ENCODE measurements around the gene TSPAN9. TPM values are rescaled to one million over a fixed set of nuclear protein-coding genes. Genes with fewer than 3 reads are reported as not detected.

TSPAN9 gene
- total RNA-seq, 1 donor from 2014 or later: 22.4 TPM

GRCh38 chr12:3197131-3197818 lies 120.1 kb downstream of the TSPAN9 start:
- no peak for FAIRE-seq
- DNase-seq (ENCODE audit: low spot score in 2 of 2): no peak

- DNase-seq (ENCODE audit: low spot score in 2 of 2) (peak; percentile 41 to 66), FAIRE-seq (no peak)
Observed at GRCh38 chr12:3199551-3200031, 122.4 kb downstream of the TSPAN9 start.

- DNase-seq (ENCODE audit: low spot score in 2 of 2) (peak; percentile 65 to 75), FAIRE-seq (no peak)
Observed at GRCh38 chr12:3200032-3200617, 122.9 kb downstream of the TSPAN9 start.

- DNase-seq (ENCODE audit: low spot score in 2 of 2): peak in 1 of 2 donors; percentile 44
- no peak for FAIRE-seq
Observed at GRCh38 chr12:3200814-3201233, 123.6 kb downstream of the TSPAN9 start.

GRCh38 chr12:3201339-3202051 lies 124.3 kb downstream of the TSPAN9 start:
- no peak for FAIRE-seq
- no peak for DNase-seq (ENCODE audit: low spot score in 2 of 2)

- DNase-seq (ENCODE audit: low spot score in 2 of 2) (no peak), FAIRE-seq (no peak)
Observed at GRCh38 chr12:3202096-3202495, 124.9 kb downstream of the TSPAN9 start.

GRCh38 chr12:3202734-3203446 lies 125.7 kb downstream of the TSPAN9 start:
- FAIRE-seq (no peak), DNase-seq (ENCODE audit: low spot score in 2 of 2) (peak; percentile 66 to 77)

- no peak for DNase-seq (ENCODE audit: low spot score in 2 of 2)
- FAIRE-seq: no peak
Observed at GRCh38 chr12:3203713-3204112, 126.5 kb downstream of the TSPAN9 start.

GRCh38 chr12:3204143-3204542 lies 127.0 kb downstream of the TSPAN9 start:
- no peak for DNase-seq (ENCODE audit: low spot score in 2 of 2)

GRCh38 chr12:3204730-3205531 lies 127.8 kb downstream of the TSPAN9 start:
- no peak for FAIRE-seq
- DNase-seq (ENCODE audit: low spot score in 2 of 2): no peak

More at GRCh38 chr12:3204143-3204542, 127.0 kb downstream of the TSPAN9 start:
- FAIRE-seq: no peak

GRCh38 chr12:3205742-3206519 lies 128.8 kb downstream of the TSPAN9 start:
- FAIRE-seq: no peak
- DNase-seq (ENCODE audit: low spot score in 2 of 2): no peak

- FAIRE-seq (no peak), DNase-seq (ENCODE audit: low spot score in 2 of 2) (no peak)
Observed at GRCh38 chr12:3206536-3207072, 129.4 kb downstream of the TSPAN9 start.

GRCh38 chr12:3207175-3207574 lies 130.0 kb downstream of the TSPAN9 start:
- FAIRE-seq (no peak), DNase-seq (ENCODE audit: low spot score in 2 of 2) (no peak)

GRCh38 chr12:3207858-3208257 lies 130.7 kb downstream of the TSPAN9 start:
- FAIRE-seq: no peak
- DNase-seq (ENCODE audit: low spot score in 2 of 2): no peak

- DNase-seq (ENCODE audit: low spot score in 2 of 2): no peak
- FAIRE-seq: no peak
Observed at GRCh38 chr12:3213188-3213587, 136.0 kb downstream of the TSPAN9 start.

GRCh38 chr12:3213768-3214167 lies 136.6 kb downstream of the TSPAN9 start:
- FAIRE-seq: no peak

GRCh38 chr12:3214526-3215365 lies 137.6 kb downstream of the TSPAN9 start:
- FAIRE-seq (no peak), DNase-seq (ENCODE audit: low spot score in 2 of 2) (no peak)

More at GRCh38 chr12:3213768-3214167, 136.6 kb downstream of the TSPAN9 start:
- no peak for DNase-seq (ENCODE audit: low spot score in 2 of 2)

GRCh38 chr12:3215410-3215975 lies 138.3 kb downstream of the TSPAN9 start:
- DNase-seq (ENCODE audit: low spot score in 2 of 2) (no peak), FAIRE-seq (no peak)
